Right forelimb (tissue), 1 donor: ENCODE data around the gene TMEM97.

Source experiments
- DNase-seq: peaks from one replicate; pipeline ENCODE4 v3.0.0-alpha.2; 2018

The TMEM97 gene

GRCh38 chr17:28367641-28368305, 48.8 kb downstream of the TMEM97 start:
- no peak for DNase-seq

- no peak for DNase-seq
These were observed 49.4 kb downstream of the TMEM97 start for GRCh38 chr17:28368306-28368831.

GRCh38 chr17:28368915-28369683, 50.1 kb downstream of the TMEM97 start:
- no peak for DNase-seq

GRCh38 chr17:28369684-28370034, 50.7 kb downstream of the TMEM97 start:
- DNase-seq, result no peak

GRCh38 chr17:28370035-28370743, 51.2 kb downstream of the TMEM97 start, which contains the start of gene VTN:
Gene VTN (minus strand): TSS chr17:28370307. CDS start chr17:28370203, 104 bp downstream.
- DNase-seq, result no peak

- DNase-seq, result no peak
These were observed 51.7 kb downstream of the TMEM97 start for GRCh38 chr17:28370744-28371103.

- DNase-seq, result peak; percentile 85
These were observed 52.5 kb downstream of the TMEM97 start, which contains the start of gene SARM1 for GRCh38 chr17:28371245-28372202. Gene SARM1 (plus strand): TSS chr17:28371694. CDS start chr17:28372033, 339 bp downstream.

- DNase-seq, result no peak
These were observed 53.4 kb downstream of the TMEM97 start for GRCh38 chr17:28372203-28372944.

- DNase-seq, result no peak
These were observed 53.9 kb downstream of the TMEM97 start for GRCh38 chr17:28372945-28373274.
